A549 treated with RU486 at 1 μM for 4 hours (cell line): ENCODE measurements around the gene DLK1. TPM values are rescaled to one million over a fixed set of nuclear protein-coding genes. Genes with fewer than 3 reads are reported as not detected.

ENCODE experiments used
- total RNA-seq: library from RNA; stranded (reverse); fragments of 200-300 nt; extraction: Qiagen RNA extraction; gene quantifications from 5 replicates; pipeline ENCODE4 v1.2.3, GENCODE V29; 2022; ENCODE audit warnings: low read depth

The DLK1 gene
- total RNA-seq: 0.20 to 0.45 TPM (median 0.42 TPM) in 5 replicates

GRCh38 chr14:100726550-100727085 is at the start of gene DLK1:
TSS of gene DLK1 (plus strand) at chr14:100726892. CDS start at chr14:100727069, 177 bp downstream.

Other genes starting within 250 kb of the DLK1 start
- gene BEGAIN, start 139.5 kb upstream of the DLK1 start, total RNA-seq: 6.6 to 13.7 TPM (median 9.0 TPM) in 5 replicates
- 44.1 to 69.8 TPM (median 51.9 TPM) in 5 replicates for gene MEG3, start 99.2 kb downstream of the DLK1 start, total RNA-seq
- 0.26 to 0.34 TPM (median 0.27 TPM) in 5 replicates for gene RTL1, start 176.8 kb downstream of the DLK1 start, total RNA-seq